ENCODE data around the gene RAP2C.
A peak's percentile ranks its signal among the peaks of the same experiment; 100 is the strongest.

Gene RAP2C

DNA sequence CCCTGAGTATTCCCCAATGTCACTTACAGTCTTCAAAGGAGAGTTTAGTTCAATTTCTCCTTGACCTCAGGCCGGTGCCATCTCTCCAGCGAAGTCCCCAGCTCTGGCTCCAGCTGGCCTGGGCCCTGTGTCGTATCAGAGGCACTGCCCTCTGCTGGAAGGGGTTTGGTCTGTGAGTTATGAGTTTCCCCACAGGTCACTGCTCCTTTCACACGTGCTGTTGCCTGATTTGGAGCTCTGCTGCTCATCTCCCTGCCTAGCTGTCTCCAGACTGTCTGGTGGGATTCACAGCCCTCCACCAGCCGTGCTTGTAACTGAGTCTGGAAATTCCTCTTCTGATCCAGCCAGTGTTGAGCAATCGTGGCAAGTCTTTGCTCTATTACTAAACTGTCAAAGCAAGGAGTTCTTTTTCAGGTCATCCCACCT is at the start of gene RAP2C:
Gene RAP2C, minus strand, starts transcription at position 105 of the 426 bp plus-strand sequence. CDS start 2,179 bp downstream, outside the sequence.
- FAIRE-seq, result no peak

DNA sequence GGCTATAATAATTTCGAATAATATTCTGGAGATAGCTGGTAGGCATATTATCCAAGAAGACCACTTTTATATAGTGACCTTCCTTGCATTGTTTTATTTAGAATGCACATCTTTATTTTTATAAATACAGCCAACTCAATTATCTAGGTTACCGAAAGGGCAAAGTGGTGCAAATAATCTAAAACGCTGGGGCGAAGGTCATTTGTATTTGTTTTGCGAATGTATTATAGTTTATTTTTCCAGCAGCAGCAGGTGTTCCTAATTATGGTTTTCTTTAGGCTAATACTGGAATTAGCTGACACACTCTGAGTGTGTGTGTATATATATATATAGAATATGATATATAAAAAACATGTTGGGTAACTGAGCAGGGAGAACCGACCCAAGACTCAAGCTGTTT is 48.1 kb upstream of the RAP2C start:
- FAIRE-seq, result no peak

DNA sequence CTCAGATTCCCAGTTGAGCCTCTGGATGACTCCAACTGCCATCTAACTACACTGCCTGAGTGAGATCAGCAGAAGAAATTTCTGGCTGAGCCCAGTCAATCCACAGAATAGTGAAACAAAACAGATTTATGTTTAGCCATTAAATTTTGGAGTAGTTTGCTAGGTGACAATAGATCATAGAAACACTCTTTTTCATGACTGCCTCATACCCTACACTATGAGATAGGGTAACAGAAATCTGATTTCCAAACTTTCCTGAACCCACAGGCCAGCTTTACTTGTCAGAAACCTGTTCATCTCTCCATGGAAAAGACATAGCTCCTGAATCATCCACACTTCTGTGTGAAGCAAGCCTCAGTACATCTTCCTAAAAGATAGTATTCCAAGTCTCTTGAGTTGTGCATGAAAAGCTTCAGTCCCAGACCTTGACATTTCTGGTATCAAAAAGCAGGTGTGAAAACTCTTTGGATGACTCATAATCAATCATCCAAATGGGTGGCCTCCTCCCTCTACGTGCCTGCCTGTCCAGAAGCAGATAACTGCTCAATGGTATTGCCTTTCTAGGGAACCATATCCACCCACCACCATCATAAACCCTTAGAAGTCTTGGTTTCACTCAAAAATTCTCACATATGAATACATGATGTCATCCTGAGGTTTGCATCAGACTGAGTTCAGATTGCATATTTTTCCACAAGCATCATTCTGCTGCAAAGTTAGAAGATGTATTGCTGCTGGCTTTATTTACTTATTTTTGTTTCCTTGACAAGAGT is 47.5 kb upstream of the RAP2C start:
- no peak for FAIRE-seq

- no peak for FAIRE-seq
Observed at GRCh38 chrX:132263127-132263526, 43.9 kb upstream of the RAP2C start.

GRCh38 chrX:132258509-132258908 is 39.3 kb upstream of the RAP2C start:
- no peak for FAIRE-seq

GRCh38 chrX:132257116-132257515 is 37.9 kb upstream of the RAP2C start:
- FAIRE-seq, result no peak

- FAIRE-seq, result no peak
Observed at GRCh38 chrX:132236121-132236520, 16.9 kb upstream of the RAP2C start.

GRCh38 chrX:132235488-132235887 is 16.2 kb upstream of the RAP2C start:
- FAIRE-seq, result no peak

GRCh38 chrX:132231587-132231986 is 12.3 kb upstream of the RAP2C start:
- no peak for FAIRE-seq

GRCh38 chrX:132227383-132228112 is 8.3 kb upstream of the RAP2C start:
- FAIRE-seq, result no peak

- FAIRE-seq, result peak; percentile 80
Observed at GRCh38 chrX:132226169-132226568, 6.9 kb upstream of the RAP2C start.

GRCh38 chrX:132218100-132218812 is 991 bp downstream of the RAP2C start:
- FAIRE-seq, result no peak

DNA sequence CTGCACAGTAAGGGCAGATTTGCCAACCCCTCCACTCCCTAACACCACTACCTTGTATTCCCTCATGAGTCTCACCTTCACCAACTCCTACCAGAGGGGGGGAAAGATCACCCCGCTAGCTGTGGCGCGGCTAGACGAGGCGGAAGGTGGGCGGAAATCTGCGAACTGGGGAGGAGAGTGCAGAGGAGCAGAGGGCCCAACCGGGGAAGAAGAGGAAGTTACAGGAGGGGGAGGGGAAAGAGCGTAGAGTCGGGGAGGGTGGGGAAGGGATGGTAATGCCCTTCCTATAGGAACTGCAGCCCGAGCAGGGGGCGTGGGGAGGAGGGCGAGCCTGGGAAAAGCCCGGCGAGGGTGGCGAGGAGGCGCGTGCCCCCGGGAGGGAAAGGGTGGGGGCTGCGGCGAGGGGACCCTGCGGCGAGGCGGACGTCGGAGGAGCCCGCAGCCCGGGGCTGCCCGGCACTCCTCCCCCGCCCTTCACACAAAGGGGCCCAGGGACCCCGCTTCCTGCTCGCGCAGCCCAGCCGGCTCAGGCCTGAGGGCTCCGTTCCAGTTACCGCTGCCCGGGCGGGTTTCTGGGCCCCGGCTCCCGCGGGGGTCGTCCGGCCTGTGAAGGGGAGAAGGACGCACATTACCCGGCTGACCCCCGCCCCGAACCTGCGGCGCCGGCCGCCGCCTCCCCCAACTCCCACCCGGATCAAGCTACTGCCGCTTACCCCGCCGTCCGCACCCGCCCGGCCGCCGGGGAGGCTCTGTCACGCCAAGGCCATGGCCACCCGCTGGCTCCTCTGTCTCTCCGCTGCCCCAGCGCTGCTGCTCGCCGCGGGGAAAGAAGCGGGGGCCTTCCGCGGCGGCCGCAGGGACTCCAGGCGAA is 1.8 kb downstream of the RAP2C start:
- FAIRE-seq, result no peak

DNA sequence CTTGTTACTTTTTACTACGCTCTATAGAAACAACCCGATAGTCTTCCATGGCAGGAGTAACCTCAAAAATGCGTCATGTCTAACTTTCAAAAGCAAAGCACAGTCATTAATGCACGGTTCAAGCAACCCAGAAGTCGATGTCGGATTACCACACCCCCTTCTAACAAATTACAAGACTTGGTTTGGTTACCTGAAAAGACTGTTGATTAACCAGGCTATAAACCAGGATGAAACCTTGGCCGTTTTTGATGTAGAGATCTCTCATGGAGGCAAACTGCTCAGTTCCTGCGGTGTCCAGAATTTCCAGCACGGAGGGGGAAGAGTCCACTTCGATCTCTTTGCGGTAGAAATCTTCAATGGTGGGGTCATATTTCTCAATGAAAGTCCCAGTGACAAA is 2.4 kb downstream of the RAP2C start:
- no peak for FAIRE-seq

- no peak for FAIRE-seq
Observed at GRCh38 chrX:132216283-132216682, 3.0 kb downstream of the RAP2C start.

DNA sequence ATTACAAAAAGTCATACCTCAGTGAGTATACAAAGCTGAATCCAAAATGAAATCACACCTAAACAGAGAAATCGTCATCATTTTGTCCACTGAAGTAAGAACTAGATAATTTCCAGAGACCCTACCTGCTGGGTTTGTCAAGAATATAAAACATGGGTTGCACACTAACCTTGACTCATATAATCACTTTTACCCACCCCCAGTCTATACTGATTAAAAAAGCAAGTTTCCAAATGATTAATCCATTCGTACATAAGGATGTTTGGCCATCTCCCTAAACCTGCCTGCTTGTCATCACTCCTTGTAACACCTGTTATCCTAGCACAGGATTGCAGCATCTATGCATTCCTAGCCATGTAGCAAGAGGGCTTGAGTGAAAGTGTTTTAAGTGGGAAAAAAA is 4.7 kb downstream of the RAP2C start:
- no peak for FAIRE-seq

DNA sequence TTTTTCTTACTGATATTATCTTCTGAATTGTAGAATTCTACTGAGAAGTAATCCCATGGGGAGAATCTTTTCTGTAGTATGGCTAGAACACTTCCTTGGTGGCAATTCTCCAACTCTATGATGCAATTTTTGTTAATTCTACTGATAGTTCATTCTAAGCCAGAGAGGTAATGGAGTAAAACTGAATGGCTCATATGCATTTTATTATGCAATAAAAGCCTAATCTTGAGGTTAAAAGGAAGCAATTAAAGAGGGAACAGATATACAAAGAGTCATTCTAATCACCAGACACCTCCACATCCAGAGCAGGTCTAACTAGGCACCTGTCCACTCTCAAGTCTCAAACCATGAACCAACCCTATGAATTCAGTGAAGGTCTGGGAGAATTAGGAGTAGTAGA is 9.7 kb downstream of the RAP2C start:
- no peak for FAIRE-seq

- peak; percentile 96 for FAIRE-seq
Observed at GRCh38 chrX:132208422-132208821, 10.8 kb downstream of the RAP2C start.

DNA sequence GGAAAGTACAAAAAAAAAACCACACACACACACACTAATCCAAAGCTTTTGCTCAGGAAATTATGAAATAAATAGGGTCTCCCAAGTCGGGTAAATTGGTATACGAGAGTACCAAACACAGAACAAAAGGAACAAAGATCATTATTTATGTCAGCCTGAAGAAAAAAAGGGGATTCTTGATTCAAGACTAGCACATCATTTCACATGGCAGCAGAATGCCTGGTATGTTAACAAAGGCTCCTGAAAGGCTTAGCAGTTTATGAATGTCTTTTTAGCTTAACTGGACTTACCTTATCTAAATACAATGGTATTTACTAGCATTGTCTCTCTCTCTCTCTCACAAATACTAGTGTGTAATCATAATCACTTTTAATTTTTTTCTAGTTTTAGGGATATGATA is 11.3 kb downstream of the RAP2C start:
- no peak for FAIRE-seq

DNA sequence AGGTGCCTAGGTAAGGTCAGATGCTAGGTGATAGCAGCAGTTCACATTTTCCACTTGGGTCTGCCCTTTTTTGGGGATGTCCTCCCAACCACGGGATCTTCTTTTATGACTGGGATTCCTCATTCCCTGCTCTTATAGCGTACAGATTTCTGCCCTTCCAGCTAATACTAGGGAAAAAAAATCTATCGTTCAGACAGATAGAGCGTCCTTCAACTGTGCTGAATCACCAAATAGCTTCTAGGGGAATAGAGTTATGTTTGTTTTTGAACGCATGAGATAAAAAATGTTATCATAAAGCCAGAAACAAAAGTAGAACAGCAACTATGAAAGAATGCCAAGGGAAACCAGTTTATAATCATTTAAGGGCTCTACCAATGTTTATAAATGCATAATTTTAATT is 13.0 kb downstream of the RAP2C start:
- no peak for FAIRE-seq

- no peak for FAIRE-seq
Observed at GRCh38 chrX:132204629-132205028, 14.6 kb downstream of the RAP2C start.

DNA sequence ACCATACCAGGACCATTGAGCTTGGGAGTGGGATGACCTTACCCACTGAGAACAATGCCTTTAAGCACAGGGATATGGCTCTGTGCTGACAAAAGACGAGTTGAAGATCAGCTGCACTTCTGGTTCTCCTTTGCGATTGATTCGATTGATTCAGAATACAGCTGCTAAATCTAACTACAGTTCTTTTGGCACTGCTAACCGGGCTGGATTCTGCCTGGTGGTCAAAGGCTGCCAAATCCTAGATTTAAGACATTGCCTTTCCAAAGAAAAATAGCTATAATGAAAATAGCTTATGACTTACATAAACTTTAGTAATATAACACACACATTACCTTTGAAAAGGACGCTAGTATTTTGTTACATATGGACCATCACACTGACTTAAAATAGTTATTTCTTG is 18.3 kb downstream of the RAP2C start:
- no peak for FAIRE-seq

DNA sequence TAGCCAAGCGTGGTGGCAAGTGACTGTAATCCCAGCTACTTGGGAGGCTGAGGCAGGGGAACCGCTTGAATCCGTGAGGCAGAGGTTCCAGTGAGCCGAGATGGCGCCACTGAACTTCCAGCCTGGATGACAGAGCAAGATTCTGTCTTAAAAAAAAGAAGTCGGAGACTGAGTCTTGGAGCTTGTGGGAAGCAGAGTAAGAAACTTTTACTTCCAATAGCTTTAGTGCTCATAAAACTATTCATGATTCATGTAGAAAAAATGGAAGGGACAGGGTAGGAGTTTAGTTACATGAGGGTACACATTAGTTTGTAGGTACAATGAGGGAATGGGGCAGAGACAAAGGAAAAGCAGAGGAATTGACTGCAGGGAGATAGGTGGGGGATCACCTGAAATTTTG is 19.3 kb downstream of the RAP2C start:
- FAIRE-seq, result no peak

All from A204.1 (cell line).